Chondrocyte (in vitro differentiated cells): ENCODE results near the gene RGS6. TPM values are rescaled to one million over a fixed set of nuclear protein-coding genes. Genes with fewer than 3 reads are reported as not detected.

Experiments used
- DNase-seq: peaks from one replicate; pipeline ENCODE4 v3.0.0; 2021; ENCODE audit warnings: mixed read lengths, low spot score
- H3K27ac Mint-ChIP-seq: one replicate; pipeline ENCODE4 v1.8.0; 2021; ENCODE audit warnings: mild to moderate bottlenecking, moderate library complexity, mixed read lengths; ENCODE audit not compliant: unreplicated experiment
- H3K27me3 Mint-ChIP-seq: 2 replicates; pipeline ENCODE4 v1.8.0; 2021; ENCODE audit warnings: low read depth, mixed read lengths
- H3K36me3 Mint-ChIP-seq: 2 replicates; pipeline ENCODE4 v1.8.0; 2021; ENCODE audit warnings: low read depth, mixed read lengths
- H3K4me1 Mint-ChIP-seq: 2 replicates; pipeline ENCODE4 v1.8.0; 2021; ENCODE audit warnings: low read depth, mild to moderate bottlenecking, mixed read lengths
- H3K4me3 Mint-ChIP-seq: one replicate; pipeline ENCODE4 v1.8.0; 2021; ENCODE audit warnings: mild to moderate bottlenecking, moderate library complexity, mixed read lengths; ENCODE audit not compliant: unreplicated experiment
- H3K9me3 Mint-ChIP-seq: 2 replicates; pipeline ENCODE4 v1.8.0; 2021; ENCODE audit warnings: low read depth, mixed read lengths
- total RNA-seq: library from RNA; stranded (reverse); gene quantifications from 3 replicates; pipeline ENCODE4 v1.2.1, GENCODE V29; 2021
- TF ChIP-seq, protein P1 (sequence below): fragments of 200-600 bp; sonication (generic); IDR thresholded peaks from 2 replicates; pipeline ENCODE4 v1.5.0; 2021; ENCODE audit warnings: antibody characterized with exemption, mild to moderate bottlenecking, moderate library complexity

Gene RGS6
- total RNA-seq, 1 donor from 2014 or later: 0.12 TPM

DNA sequence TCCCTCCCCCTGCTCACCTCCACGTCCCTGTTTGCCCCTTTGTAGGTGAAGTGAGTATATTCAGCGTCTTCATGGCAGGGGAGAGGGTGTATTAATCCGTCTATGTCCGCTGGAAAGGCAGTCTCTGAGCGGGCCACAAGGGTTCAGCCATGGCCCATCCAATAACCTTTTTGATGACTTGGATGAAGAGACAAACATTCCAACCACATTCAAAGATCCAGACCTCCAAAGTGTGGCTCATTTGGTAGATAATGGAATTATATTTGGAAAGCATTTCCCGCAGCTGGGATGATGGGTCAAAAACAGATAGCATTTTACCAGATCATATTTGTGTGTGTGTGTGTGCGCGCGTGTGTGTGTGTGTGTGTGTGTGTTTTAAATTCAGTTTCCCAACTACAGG lies 615.8 kb downstream of the RGS6 start:
- no peaks in the 10 kb centered on the region for H3K36me3 Mint-ChIP-seq
- H3K4me1 Mint-ChIP-seq: peaks cover 19% of the 10 kb centered on the region
- no peak for DNase-seq
- TF ChIP-seq, protein P1, sequence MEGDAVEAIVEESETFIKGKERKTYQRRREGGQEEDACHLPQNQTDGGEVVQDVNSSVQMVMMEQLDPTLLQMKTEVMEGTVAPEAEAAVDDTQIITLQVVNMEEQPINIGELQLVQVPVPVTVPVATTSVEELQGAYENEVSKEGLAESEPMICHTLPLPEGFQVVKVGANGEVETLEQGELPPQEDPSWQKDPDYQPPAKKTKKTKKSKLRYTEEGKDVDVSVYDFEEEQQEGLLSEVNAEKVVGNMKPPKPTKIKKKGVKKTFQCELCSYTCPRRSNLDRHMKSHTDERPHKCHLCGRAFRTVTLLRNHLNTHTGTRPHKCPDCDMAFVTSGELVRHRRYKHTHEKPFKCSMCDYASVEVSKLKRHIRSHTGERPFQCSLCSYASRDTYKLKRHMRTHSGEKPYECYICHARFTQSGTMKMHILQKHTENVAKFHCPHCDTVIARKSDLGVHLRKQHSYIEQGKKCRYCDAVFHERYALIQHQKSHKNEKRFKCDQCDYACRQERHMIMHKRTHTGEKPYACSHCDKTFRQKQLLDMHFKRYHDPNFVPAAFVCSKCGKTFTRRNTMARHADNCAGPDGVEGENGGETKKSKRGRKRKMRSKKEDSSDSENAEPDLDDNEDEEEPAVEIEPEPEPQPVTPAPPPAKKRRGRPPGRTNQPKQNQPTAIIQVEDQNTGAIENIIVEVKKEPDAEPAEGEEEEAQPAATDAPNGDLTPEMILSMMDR: no peak
- H3K9me3 Mint-ChIP-seq: no peaks in the 10 kb centered on the region
- H3K4me3 Mint-ChIP-seq: no peak overlapping the region
- no peaks in the 10 kb centered on the region for H3K27me3 Mint-ChIP-seq
- no peak overlapping the region for H3K27ac Mint-ChIP-seq

DNA sequence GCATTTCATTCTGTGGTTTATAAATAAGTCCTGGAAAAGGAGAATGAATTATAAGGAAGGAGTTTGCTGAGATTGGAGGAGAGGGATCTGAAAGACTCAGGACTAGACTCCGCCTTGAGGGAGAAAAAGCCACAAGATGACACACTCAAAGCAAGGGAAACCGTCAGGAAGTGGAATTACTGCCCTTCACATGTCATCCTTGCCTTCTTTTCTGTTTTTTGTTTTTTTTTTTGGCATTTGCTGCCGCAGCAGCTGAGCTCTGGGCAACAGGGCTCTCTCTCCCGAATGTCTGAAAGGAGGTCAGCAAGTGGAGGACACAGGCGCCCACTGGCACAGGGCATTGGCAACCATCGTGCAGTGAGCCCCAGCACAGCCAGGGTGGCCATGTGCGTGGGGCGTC lies 616.8 kb downstream of the RGS6 start:
- Mint-ChIP-seq H3K36me3 (no peaks in the 10 kb centered on the region), H3K9me3 (no peaks in the 10 kb centered on the region), H3K27me3 (no peaks in the 10 kb centered on the region), H3K4me3 (no peak overlapping the region), H3K4me1 (peaks cover 17% of the 10 kb centered on the region), H3K27ac (no peak overlapping the region)
- TF ChIP-seq, protein P1: no peak
- no peak for DNase-seq

DNA sequence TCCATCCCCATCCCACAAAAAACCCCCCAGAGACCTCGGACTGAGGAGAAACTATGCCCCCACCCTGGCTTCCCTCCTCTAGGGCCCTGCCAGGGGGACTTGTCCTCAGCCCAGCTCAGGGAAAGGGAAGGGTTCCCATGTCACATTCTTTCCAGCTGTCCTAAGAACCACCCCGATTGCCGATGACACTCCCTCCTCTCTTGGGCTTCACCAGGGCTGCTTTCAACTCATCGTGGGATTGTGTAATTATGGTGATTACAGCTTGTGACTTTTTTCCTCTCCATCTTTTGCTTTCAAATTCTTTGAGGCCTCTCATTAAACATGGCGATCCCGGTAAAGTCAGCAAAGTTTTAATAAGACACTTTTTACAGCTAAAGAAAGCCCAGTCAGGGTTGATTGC lies 617.6 kb downstream of the RGS6 start:
- no peaks in the 10 kb centered on the region for H3K36me3 Mint-ChIP-seq
- peaks cover 12% of the 10 kb centered on the region for H3K4me1 Mint-ChIP-seq
- H3K9me3 Mint-ChIP-seq: no peaks in the 10 kb centered on the region
- H3K4me3 Mint-ChIP-seq: no peak overlapping the region
- H3K27me3 Mint-ChIP-seq: no peaks in the 10 kb centered on the region
- no peak overlapping the region for H3K27ac Mint-ChIP-seq
- TF ChIP-seq, protein P1: no peak
- no peak for DNase-seq

DNA sequence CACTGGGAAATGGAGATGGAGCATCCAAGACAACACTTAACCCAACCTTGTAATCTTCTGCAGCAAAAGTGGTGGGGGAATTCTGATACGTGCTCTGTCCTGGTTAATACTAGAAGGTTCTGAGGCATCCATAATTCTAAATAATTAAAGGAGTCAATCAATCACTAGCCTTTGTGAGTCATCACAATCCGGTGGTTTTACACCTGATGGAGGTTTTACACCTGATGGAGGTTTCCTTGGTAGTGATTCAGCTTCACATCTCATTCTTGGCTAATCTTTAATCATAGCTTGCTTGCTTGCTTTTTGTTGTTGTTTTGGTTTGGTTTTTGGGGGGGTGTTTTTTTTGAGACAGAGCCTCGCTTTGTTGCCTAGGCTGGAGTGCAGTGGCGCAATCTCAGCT lies 618.3 kb downstream of the RGS6 start:
- Mint-ChIP-seq H3K27ac (no peak overlapping the region), H3K4me1 (peaks cover 5% of the 10 kb centered on the region), H3K9me3 (no peaks in the 10 kb centered on the region), H3K36me3 (no peaks in the 10 kb centered on the region), H3K27me3 (no peaks in the 10 kb centered on the region), H3K4me3 (no peak overlapping the region)
- TF ChIP-seq, protein P1: no peak
- no peak for DNase-seq

GRCh38 chr14:72552236-72552635 lies 620.0 kb downstream of the RGS6 start:
- Mint-ChIP-seq H3K27ac (no peak overlapping the region), H3K36me3 (no peaks in the 10 kb centered on the region), H3K4me1 (peaks cover 3% of the 10 kb centered on the region), H3K27me3 (no peaks in the 10 kb centered on the region), H3K9me3 (no peaks in the 10 kb centered on the region), H3K4me3 (no peak overlapping the region)
- no peak for DNase-seq
- TF ChIP-seq, protein P1: no peak
